ENCODE results near the gene KIF17. TPM values are rescaled to one million over a fixed set of nuclear protein-coding genes. Genes with fewer than 3 reads are reported as not detected.
"Not testable (repeated sequence)": the region's sequence is repeated elsewhere in the genome, so short reads cannot be mapped to it uniquely, and the experiment has no call there.

Gene KIF17
- total RNA-seq, 1 donor from 2014 or later: 3.5 TPM

DNA sequence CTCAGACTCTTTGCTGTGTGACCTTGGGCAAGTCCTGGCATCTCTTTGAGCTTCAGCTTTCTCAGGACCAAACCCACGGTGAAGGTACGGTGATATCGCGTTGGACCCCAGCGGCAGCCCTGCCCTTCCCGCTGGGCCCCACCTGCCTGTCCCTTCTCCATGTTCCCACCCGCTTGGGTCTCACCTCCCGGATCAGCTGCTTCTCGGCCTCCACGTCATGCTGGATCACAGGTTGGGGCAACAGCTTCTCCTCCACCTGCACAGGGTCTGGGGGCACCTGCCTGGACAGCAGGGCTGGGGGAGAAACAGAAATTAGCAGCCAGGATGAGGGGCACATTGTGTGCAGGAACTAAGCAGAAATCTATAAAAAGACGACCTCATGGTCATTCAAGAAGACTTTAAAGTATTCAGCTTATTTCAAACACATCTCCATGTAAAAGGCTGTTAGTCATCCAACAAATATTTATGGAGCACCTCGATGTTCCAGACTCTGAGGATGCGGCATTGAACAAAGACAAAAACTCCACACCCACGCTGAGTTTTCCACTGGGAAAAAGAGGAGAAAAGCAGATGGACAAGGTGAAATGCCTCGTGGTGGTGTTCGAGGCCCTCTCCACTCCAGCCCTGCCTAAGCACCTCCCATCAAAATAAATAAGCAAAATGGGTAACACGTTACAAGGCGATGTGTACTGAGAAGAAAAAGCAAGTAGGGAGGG is 19.5 kb downstream of the KIF17 start:
- intact Hi-C loops (cut with micrococcal nuclease): loop anchor here (10.0 kb wide), 1 partner anchor 496 kb away; no protein-coding TSS in a partner anchor
- ATAC-seq (no peak), DNase-seq (peak; percentile 14)

DNA sequence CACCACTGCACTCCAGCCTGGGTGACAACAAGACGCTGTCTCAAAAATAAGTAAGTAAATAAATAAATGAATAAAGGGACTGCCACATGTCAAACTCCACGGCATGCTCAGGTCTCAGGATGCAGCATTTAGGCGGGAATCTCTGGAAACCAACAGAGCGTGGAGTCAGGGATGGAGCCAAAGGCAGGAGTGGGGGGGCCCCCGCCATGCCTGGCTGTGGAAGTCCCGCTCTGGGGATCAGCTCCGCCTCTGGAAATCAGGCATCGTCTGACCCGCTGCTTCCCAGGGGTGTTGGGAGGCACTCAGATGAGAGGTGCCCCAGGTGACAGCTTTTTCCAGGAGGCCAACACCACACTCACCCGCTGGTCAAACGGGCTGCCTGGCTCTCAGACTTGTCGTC is 20.2 kb downstream of the KIF17 start:
- DNase-seq (no peak), ATAC-seq (no peak)
- intact Hi-C loops (cut with micrococcal nuclease): loop anchor here (10.0 kb wide), 1 partner anchor 497 kb away; no protein-coding TSS in a partner anchor

DNA sequence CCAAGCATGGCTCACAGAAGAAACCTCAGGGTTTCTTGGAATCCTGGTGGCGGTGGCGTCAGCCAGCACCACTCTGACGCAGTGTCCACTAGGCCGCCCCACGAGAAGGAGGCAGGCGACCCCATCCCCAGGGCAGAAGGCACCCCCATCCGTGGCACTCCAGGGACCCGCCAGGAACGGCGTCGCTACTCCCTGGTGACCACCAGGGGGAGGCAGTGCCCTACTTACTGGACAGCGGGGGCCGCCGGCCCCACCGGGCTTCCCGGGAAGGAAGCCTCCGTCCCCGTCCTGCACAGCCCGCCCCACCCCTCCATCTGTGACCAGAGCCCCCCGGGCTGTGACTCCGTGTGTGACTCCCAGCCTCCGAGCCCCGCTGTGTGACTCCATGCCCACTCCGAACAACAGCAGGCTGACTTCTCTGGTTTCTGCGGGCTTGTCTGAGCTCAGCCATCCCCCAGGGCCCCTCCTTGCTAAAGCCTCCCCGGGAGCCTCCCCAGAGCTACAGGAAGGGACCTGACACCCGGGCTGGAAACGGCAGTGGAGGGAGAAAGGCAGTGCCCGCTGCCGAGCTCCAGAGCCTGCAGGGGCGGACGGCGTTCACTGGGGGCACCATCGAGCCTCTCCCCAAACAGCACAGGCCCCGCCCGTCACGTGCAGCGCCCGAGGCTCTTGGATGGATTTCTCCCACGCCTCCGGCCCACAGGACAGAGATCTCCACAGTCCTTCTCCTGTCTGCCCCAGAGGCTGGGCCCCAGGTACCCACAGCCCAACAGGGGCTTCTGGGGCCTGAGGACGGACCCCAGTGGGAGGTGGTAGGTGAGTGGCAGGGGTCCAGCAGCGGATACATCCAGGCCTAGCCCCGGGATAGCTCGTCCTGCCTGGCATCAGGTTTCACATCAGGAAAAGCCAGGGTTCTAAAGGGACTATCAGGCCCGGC is 21.1 kb downstream of the KIF17 start:
- intact Hi-C loops (cut with micrococcal nuclease): loop anchor here (10.0 kb wide), 1 partner anchor 498 kb away; no protein-coding TSS in a partner anchor
- ATAC-seq (peak; percentile 95), DNase-seq (peak; percentile 90)

DNA sequence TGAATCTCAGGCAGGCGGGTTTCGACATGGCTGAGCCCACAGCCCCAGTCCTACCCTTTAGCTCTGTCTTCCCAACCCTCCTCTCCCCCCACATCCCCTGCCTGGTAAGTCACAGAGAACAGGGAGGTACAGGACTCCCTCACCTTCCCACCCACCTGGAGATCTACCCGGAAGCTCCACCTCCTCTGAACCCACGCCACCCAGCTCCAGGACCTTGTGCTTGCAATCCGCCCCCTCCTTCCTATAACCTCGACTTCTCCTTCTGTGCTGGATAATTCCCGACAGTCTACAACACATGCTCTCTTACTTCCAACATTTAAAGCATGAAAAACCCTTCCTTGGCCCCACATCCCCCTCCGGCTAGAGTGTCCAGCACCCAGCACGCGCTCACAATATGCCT is 22.3 kb downstream of the KIF17 start:
- no peak for ATAC-seq
- intact Hi-C loops (cut with micrococcal nuclease): loop anchor here (10.0 kb wide), 1 partner anchor 499 kb away; no protein-coding TSS in a partner anchor
- no peak for DNase-seq

DNA sequence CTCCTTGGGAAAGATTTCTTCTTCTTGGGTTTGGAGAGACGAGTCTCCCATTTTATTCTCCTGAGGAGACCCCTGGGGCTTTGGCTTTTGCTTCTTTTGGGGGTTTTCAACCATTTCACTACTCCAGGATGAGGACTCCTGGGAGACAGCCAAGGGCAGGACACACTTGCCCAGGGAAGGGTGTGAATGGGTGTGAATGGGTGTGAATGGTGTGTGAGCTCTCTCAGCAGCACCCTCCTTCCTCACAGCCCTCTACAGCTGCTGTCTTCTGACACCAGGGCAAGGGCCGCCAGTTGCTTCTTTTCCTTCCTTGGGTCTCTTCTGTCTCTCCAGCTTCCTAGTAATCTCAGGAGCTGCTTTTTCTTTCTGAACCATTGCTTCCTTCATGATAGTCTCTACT is 24.2 kb downstream of the KIF17 start:
- no peak for DNase-seq
- intact Hi-C loops (cut with micrococcal nuclease): loop anchor here (10.0 kb wide), 1 partner anchor 501 kb away; no protein-coding TSS in a partner anchor
- ATAC-seq: no peak

DNA sequence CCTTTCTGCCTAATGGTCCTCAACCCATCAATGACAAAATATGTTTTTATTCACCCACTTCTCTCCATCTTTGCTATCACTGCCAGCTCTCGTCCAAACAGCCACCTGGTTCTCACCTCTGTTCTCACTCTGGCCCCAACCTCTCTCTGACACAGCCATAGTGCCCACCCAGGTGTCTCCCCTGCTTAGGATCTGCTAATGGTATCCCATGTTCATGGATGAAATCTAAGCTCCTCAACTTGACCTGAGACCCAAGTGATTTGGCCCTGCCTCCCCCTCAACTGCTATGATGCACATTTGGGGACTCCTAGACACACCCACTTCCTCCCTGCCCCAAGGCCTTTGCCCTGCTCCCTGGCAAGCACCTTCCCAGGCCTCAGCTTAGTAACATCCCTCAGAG is 25.9 kb downstream of the KIF17 start:
- no peak for DNase-seq
- no peak for ATAC-seq
- intact Hi-C loops (cut with micrococcal nuclease): loop anchor here (10.0 kb wide), 1 partner anchor 503 kb away; no protein-coding TSS in a partner anchor

DNA sequence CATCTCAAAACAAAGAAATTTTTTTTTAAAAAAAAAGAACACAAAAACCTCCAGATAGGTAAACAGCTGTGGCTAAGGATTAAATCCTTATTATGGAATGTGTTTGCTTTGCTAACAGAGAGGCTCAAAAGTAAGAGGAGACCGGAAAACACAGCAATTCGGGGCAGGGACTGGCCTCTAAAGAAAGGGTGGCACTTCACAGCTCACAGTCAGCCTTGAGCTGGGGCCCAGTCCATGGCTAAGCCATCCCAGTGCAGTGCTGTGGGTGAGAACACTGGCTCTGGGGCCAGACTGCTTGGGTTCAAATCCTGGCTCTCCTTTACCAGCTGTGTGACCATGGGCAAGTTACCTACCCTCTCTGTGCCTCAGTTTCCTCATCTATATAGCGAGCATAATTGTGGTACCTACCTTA is 28.2 kb downstream of the KIF17 start:
- ATAC-seq: no peak
- peak; percentile 2 for DNase-seq
- intact Hi-C loops (cut with micrococcal nuclease): loop anchor here (10.0 kb wide), 1 partner anchor 505 kb away; no protein-coding TSS in a partner anchor

DNA sequence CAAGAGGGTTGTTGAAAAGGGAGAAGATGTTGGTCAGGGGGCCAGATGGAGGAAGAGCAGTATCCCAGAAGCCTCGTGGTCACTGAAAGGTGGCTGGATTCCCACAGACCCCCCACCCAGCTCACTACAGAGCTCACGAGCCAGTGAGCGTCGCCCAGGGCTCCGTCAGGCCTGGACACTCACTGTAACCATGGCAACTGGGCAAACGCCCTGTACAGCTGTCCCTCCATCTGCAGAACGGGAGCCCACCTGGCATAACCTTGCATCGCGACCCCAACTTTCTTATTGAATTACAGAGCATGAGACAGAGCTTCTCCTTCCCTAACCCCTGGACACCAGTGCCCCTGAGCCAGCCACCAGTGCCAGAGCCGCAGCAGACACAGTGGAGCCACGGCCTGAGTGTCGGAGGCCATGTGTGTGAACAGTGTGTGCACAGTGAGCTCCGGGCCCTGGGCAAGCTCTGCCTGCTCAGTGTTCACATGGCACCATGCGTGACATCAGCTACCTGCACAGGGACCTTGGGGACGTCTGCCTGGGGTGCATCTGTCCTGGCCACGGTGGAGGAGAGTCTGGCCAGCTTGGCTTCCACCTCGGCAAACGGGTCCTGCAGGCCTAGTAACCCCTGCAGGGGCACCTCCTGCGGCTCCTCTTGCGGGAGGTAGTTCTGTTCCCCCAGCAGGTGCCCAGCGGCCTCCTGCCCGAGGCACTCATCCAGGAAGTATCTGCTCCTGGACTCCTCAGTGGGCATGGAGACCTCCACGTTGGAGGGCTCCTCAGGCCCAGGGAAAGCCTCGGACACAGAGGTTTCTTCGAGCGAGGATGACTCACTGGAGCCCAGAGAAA is 30.7 kb downstream of the KIF17 start:
- DNase-seq: no peak
- intact Hi-C loops (cut with micrococcal nuclease): no loop called here
- ATAC-seq: no peak

DNA sequence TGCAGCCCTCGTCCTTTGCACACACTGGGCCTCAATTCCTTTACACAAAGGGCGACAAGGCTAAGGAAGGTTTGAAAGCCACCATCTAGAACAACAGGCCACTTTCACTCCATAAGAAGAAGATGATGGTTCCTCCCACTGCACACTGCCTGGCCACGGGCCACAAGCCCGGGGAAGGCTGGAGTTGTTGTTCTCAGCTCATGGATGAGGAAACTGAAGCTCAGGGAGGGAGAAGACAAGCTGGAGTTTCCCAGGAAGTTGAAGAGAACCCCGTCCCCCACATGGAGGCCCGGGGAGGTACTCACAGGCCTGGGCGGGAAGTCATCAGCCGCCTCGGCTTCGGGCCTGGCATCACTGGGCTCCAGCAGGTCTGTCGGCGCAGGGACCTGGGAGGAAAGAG is 32.1 kb downstream of the KIF17 start:
- DNase-seq (no peak), ATAC-seq (peak; percentile 9)
- intact Hi-C loops (cut with micrococcal nuclease): no loop called here

DNA sequence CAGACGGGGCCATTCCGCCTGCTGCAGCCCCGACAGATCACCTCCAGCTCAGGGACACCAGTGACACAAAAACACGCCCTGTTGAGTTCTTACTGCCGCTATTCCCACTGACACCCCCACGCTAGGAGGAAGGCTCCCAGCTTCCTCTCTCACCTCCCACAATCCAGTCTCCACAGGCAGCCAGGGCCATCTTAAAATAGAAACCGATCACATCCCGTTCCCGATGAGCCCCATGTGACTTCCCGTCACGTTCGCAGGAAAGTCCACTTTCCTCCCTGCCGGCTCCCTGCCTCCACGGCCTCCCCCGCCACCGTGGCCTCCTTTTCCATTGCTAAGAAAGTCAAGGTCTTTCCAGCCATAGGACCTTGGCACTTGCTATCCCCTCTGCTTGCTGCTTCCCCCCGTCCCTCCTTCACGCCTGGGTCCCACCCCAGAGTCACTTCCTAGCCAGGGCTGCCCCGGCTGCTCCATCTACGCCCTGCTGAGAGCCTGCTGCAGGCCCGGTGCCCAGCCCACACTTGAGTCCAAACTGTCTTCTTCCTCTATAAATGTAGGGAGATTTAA is 32.6 kb downstream of the KIF17 start:
- DNase-seq: peak; percentile 63
- peak; percentile 82 for ATAC-seq
- intact Hi-C loops (cut with micrococcal nuclease): no loop called here

DNA sequence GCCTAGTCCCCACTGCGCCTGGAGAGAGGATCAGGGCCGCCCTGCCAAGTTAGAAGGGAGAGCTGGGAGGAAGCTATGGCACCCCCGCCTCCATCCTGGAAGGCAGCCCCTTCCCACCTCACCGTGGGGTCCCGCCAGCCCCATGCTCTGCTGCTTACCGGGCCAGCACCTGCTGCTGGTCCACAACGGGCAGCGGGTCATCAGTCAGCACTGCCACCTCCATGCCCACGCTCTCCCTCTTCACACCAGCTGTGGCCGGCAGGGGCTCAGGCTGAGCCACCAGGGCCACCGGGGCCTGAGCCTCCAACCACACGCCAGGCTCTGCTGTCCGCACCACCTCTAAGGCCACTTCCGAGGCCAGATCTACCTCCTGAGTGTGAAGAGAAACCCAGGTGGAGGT is 33.2 kb downstream of the KIF17 start:
- peak; percentile 9 for ATAC-seq
- peak; percentile 27 for DNase-seq
- intact Hi-C loops (cut with micrococcal nuclease): no loop called here

DNA sequence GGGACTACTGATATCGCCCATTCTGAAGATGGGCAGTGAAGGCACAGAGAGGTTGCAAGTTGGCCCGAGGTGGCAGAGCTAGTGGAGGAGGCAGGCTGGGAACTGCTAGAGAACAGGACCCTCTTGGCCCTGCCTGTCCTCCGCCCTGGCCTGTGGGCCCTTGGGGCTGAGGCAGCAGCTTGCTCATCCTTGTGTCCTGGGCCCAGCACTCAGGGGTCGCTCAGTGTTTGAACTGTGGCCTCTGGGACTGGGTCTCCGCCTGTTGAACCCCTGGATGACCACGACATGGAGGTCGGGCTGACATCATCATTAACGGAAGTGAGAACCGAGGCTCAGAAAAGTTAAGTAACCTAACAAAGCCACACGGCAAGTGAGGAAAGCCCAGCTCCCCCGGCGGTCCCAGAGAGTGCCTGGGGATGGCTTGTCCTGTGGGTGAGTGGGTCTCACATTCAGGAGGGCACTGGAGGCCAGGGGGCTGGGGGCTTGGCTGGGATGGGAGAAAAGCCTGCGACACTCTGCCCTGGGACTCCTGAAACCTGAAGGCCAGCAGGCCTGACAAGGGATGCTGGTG is 33.7 kb downstream of the KIF17 start:
- ATAC-seq (no peak), DNase-seq (peak; percentile 34)
- intact Hi-C loops (cut with micrococcal nuclease): no loop called here

DNA sequence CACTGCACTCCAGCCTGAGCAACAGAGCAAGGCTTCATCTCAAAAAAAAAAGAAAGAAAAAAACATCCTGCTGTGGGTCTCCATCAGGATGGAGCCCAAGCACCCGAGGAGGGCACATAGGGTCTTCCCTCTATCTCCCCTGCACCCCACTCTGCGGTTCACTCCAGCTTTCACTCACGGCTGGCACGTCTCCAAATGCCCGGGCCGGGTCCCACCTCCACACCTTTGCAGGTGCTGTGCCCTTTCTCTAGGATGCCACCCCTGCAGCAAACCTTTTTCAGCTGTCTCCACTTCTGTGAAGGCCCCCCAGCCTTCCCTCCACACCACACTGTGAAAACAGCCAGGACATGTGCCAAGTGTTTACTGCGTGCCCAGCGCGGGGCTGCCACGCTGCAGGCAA is 34.2 kb downstream of the KIF17 start:
- DNase-seq: peak; percentile 12
- no peak for ATAC-seq
- intact Hi-C loops (cut with micrococcal nuclease): no loop called here

DNA sequence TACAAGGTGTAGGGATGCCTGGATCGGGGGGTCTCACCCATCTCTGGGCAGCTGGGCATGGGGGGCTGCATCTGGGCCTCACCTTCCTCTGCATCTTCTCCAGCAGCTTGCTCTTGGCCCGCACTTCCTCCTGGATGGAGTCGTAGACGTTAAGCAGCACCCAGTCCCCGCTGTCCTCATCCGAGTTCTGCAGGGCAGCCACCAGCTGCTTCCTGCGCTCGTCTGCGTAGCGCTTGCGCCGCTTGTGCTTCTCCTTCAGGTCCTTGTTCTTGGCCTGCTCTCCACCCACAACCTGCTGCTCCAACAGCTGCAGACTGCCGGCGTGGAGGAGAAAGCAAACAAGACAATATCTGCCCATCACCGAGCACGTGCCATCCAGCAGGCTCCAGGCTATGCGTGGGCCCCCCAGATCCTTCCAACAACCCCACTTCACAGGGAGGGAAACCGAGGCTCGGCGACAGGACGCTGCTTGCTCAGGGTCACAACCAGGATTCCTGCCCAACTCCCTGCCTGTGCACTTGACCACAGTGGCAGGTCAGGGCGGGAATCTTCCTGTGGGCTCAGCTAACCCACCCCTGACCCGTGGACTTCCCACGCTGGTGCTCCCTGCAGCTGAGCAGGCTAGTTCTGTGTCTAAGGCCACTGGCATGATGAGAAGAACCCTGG is 35.1 kb downstream of the KIF17 start:
- intact Hi-C loops (cut with micrococcal nuclease): no loop called here
- DNase-seq: peak; percentile 61
- ATAC-seq: peak; percentile 32

DNA sequence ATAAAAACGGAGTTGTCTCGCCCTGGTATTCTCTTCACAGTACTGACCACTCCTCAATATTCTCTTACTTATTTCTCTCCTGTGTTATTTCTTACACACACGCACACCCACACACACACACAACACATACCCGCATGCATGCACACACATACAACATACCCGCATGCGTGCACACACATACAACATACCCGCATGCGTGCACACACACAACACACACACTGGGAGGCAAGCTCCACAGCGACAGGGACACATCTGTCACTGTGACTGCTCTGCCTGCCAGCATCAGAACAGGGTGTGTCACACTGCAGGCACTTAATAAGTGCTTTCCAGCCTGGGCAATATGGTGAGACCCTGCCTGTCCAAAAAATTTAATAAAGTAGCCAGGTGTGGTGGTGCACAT is 35.8 kb downstream of the KIF17 start:
- DNase-seq (peak; percentile 4), ATAC-seq (no peak)
- intact Hi-C loops (cut with micrococcal nuclease): no loop called here

DNA sequence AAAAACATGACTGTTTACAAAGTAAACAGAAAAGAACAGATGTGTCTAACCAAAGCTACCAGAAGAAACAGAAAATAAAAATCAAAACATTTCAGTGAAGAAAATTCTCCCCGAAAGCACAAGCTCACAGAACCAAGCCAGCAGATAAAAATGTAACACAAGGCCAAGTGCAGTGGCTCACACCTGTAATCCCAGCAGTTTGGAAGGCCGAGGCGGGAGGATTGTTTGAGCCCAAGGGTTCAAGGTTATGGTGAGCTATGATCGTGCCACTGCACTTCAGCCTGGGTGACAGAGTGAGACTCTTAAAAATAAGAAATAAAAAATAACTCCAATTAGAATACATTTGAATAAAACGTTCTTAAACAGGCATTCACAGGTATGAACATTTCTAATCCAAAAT is 37.5 kb downstream of the KIF17 start:
- DNase-seq: no peak
- intact Hi-C loops (cut with micrococcal nuclease): no loop called here
- no peak for ATAC-seq

DNA sequence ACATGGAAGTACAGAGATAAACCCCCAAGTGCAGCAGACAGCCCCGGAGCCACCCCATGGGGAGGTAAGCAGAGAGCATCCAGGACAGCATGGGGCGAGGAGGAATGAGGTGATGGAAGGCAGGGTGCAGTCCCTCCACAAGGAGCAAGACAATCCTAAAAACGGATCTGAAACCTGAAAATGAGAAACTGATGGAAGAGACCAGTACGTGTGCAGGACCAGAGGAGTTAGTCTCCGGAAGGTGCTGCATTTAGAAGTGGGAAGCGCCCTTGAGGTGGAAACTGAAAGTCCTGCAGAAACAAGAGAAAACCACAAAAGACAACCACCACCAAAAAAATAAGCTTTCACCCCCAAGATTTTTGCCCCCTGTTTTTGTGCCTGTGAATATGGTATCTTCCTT is 39.2 kb downstream of the KIF17 start:
- intact Hi-C loops (cut with micrococcal nuclease): no loop called here
- peak; percentile 4 for DNase-seq
- no peak for ATAC-seq

DNA sequence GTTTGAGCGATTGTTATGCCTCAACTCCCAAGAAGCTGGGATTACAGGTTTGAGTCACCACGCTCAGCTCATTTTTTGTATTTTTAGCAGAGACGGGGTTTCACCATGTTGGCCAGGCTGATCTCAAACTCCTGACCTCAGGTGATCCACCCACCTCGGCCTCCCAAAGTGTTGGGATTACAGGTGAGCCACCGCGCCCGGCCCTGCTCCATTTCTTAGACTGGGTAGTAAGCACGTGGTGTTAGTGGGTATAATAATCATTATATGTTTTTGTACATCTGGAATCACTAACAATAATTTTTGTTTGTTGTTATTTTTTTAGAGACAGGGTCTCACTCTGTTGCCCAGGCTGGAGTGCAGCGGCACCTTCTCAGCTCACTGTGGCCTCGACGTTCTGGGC is 44.2 kb downstream of the KIF17 start:
- DNase-seq: peak; percentile 5
- intact Hi-C loops (cut with micrococcal nuclease); ATAC-seq: not testable (repeated sequence)
